Measurements from ENCODE around the gene IL3RA.
"Not testable (repeated sequence)": the region's sequence is repeated elsewhere in the genome, so short reads cannot be mapped to it uniquely, and the experiment has no call there.

Gene IL3RA

GRCh38 chrX:1327651-1328304 lies 8.8 kb upstream of the IL3RA start:
- Histone ChIP-seq H4K20me1 (no peaks in the 10 kb centered on the region), H3K4me1 (peaks cover 83% of the 10 kb centered on the region), H3K27me3 (no peaks in the 10 kb centered on the region), H3K27ac (peak overlapping the region; percentile 37), H3K36me3 (no peaks in the 10 kb centered on the region), H3K4me3 (no peak overlapping the region), H3K4me2 (peak overlapping the region; percentile 24), H3K9ac (no peak overlapping the region), H3K9me3 (no peaks in the 10 kb centered on the region)
- TF ChIP-seq Cebpa-rat (IDR thresholded peaks at IDR 0.05): no peak

- H3K36me3 ChIP-seq: no peaks in the 10 kb centered on the region
- H3K4me1 ChIP-seq: peaks cover 93% of the 10 kb centered on the region
- H3K27ac ChIP-seq: peak overlapping the region; percentile 74
- H3K27me3 ChIP-seq: no peaks in the 10 kb centered on the region
- no peak overlapping the region; the same call in 1 of the 2 replicates for H3K9ac ChIP-seq
- no peaks in the 10 kb centered on the region for H3K9me3 ChIP-seq
- H3K4me3 ChIP-seq: no peak overlapping the region
- TF ChIP-seq Cebpa-rat (IDR thresholded peaks at IDR 0.05): no peak
- H4K20me1 ChIP-seq: no peaks in the 10 kb centered on the region
- peak overlapping the region; percentile 68 for H3K4me2 ChIP-seq
Measured at GRCh38 chrX:1330605-1331004, 6.0 kb upstream of the IL3RA start.

- H3K4me3 ChIP-seq, H4K20me1 ChIP-seq, H3K9me3 ChIP-seq, H3K9ac ChIP-seq, H3K27me3 ChIP-seq, H3K36me3 ChIP-seq: not testable (repeated sequence)
- H3K4me2 ChIP-seq: 0 out of 2 replicates have a peak overlapping the region, but pooled peaks have one; percentile 48
- peaks cover 96% of the 10 kb centered on the region for H3K4me1 ChIP-seq
- 0 out of 2 replicates have a peak overlapping the region, but pooled peaks have one; percentile 19 for H3K27ac ChIP-seq
Measured at GRCh38 chrX:1332433-1332832, 4.2 kb upstream of the IL3RA start.

DNA sequence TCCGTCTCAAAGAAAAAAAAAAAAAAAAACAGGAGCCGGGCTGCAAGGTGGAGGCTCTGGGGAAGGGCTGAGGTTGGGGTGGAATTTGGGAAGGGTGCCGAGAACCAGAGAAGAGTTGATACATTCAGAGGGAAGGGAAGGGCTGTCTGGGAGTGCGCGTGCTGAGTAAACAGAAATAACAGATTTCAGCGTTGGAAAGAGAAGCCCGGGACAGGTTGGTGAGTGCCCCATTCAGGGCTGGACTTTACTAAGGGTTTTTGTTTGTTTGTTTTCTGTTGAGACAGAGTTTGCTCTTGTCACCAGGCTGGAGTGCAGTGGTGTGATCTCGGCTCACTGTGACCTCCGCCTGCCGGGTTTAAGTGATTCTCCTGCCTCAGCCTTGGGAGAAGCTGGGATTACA lies 1.7 kb upstream of the IL3RA start:
- Histone ChIP-seq H3K27me3 (no peaks in the 10 kb centered on the region), H4K20me1 (no peaks in the 10 kb centered on the region), H3K27ac (0 out of 2 replicates have a peak overlapping the region, but pooled peaks have one; percentile 33), H3K9ac (no peak overlapping the region), H3K4me3 (no peak overlapping the region), H3K36me3 (peaks cover 17% of the 10 kb centered on the region; the same call in 1 of the 2 replicates), H3K4me1 (peaks cover 72% of the 10 kb centered on the region), H3K4me2 (peak overlapping the region; percentile 48), H3K9me3 (peaks cover 12% of the 10 kb centered on the region)
- no peak for TF ChIP-seq Cebpa-rat (IDR thresholded peaks at IDR 0.05)

DNA sequence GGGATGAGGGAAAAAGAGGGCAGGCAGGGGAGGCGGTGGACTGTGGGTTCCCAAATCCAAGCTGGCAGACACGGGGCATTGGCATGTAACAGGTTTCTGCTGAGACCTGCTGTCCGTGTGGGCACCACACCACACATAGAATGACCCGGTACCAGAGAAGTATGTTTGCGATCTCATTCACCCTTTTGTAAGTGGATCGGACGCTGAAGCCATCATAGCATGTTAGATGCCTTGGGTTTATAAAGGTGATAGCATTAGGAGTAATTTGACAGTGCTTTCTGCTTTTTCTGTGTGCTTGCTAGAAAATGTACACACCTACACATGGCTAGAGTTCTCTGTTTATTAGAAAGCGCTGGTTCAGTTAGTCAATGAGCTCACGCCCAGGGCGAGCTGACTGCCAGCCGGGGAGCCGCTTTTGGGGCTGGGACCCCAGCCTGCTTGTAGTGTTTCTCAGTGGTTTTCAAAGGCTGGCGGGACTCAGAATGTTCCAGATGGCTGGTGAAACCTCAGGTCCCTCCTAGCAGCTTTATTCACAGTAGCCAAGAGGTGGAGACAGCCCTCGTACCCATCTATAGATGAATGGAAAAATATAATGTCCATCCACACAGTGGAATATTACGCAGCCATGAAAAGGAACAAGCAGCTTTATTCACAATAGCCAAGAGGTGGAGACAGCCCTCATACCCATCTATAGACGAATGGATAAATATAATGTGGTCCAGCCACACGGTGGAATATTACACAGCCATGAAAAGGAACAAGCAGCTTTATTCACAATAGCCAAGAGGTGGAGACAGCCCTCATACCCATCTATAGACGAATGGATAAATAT lies 579 bp downstream of the IL3RA start:
- peaks cover 37% of the 10 kb centered on the region for H3K36me3 ChIP-seq
- H3K9ac ChIP-seq: peak overlapping the region; percentile 77
- no peaks in the 10 kb centered on the region for H3K27me3 ChIP-seq
- H3K4me2 ChIP-seq: peak overlapping the region; percentile 87
- peak overlapping the region; percentile 78 for H3K27ac ChIP-seq
- H3K4me1 ChIP-seq: peaks cover 49% of the 10 kb centered on the region
- TF ChIP-seq Cebpa-rat (IDR thresholded peaks at IDR 0.05): no peak
- H3K9me3 ChIP-seq: peaks cover 17% of the 10 kb centered on the region
- no peaks in the 10 kb centered on the region for H4K20me1 ChIP-seq
- H3K4me3 ChIP-seq: peak overlapping the region; percentile 67

- Histone ChIP-seq H3K4me1 (peaks cover 6% of the 10 kb centered on the region; the same call in 1 of the 2 replicates), H4K20me1 (no peaks in the 10 kb centered on the region), H3K27me3 (no peaks in the 10 kb centered on the region), H3K9ac (no peak overlapping the region), H3K9me3 (peaks cover 17% of the 10 kb centered on the region), H3K27ac (no peak overlapping the region), H3K4me2 (no peak overlapping the region), H3K36me3 (peaks cover 69% of the 10 kb centered on the region), H3K4me3 (no peak overlapping the region)
- no peak for TF ChIP-seq Cebpa-rat (IDR thresholded peaks at IDR 0.05)
Measured at GRCh38 chrX:1341545-1342184, 5.1 kb downstream of the IL3RA start.

- H3K27me3 ChIP-seq, H3K4me3 ChIP-seq, H3K27ac ChIP-seq, H3K9ac ChIP-seq, H3K4me1 ChIP-seq, H3K4me2 ChIP-seq, H4K20me1 ChIP-seq: not testable (repeated sequence)
- Histone ChIP-seq H3K36me3 (peaks cover 63% of the 10 kb centered on the region), H3K9me3 (peaks cover 17% of the 10 kb centered on the region)
Measured at GRCh38 chrX:1349606-1350005, 13.0 kb downstream of the IL3RA start.

- Histone ChIP-seq H3K4me1 (peaks cover 8% of the 10 kb centered on the region), H3K27ac (no peak overlapping the region), H4K20me1 (no peaks in the 10 kb centered on the region), H3K36me3 (peaks cover 55% of the 10 kb centered on the region), H3K4me2 (no peak overlapping the region), H3K9ac (no peak overlapping the region), H3K27me3 (no peaks in the 10 kb centered on the region), H3K9me3 (peaks cover 17% of the 10 kb centered on the region), H3K4me3 (no peak overlapping the region)
- no peak for TF ChIP-seq Cebpa-rat (IDR thresholded peaks at IDR 0.05)
Measured at GRCh38 chrX:1351981-1352714, 15.6 kb downstream of the IL3RA start.
